HG03045 (cell line): ENCODE data around the gene EML1.

Experiments
- ATAC-seq: cut with Tn5 transposase; IDR thresholded peaks from one replicate; pipeline ENCODE4 v1.9.1; 2021; ENCODE audit warnings: mild to moderate bottlenecking, moderate library complexity; ENCODE audit not compliant: unreplicated experiment

The EML1 gene

GRCh38 chr14:99802301-99803105 lies 9.3 kb downstream of the EML1 start:
- no peak for ATAC-seq

GRCh38 chr14:99803106-99803775 lies 10.0 kb downstream of the EML1 start:
- ATAC-seq = no peak

DNA sequence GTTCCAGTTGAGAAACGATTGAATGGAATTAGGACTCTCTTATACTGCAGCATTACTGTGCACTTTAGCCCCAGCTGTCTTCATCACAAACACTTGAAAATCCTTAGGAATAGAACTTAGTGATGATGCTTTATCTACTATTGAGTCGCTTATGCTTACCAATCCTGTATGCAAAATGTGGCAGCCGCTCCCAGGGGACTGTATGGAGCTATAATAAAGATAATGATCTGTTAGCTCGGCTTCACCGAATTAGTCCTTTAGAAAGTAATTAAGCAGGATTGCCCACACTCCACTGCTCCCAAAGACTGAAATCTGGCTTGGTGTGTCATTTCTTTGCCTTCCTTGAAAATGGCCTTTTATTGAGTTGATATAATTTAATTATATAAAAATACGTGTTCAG lies 10.6 kb downstream of the EML1 start:
- ATAC-seq = no peak

- no peak for ATAC-seq
These were observed 12.7 kb downstream of the EML1 start for GRCh38 chr14:99805757-99806439.

- no peak for ATAC-seq
These were observed 13.6 kb downstream of the EML1 start for GRCh38 chr14:99806836-99807235.

DNA sequence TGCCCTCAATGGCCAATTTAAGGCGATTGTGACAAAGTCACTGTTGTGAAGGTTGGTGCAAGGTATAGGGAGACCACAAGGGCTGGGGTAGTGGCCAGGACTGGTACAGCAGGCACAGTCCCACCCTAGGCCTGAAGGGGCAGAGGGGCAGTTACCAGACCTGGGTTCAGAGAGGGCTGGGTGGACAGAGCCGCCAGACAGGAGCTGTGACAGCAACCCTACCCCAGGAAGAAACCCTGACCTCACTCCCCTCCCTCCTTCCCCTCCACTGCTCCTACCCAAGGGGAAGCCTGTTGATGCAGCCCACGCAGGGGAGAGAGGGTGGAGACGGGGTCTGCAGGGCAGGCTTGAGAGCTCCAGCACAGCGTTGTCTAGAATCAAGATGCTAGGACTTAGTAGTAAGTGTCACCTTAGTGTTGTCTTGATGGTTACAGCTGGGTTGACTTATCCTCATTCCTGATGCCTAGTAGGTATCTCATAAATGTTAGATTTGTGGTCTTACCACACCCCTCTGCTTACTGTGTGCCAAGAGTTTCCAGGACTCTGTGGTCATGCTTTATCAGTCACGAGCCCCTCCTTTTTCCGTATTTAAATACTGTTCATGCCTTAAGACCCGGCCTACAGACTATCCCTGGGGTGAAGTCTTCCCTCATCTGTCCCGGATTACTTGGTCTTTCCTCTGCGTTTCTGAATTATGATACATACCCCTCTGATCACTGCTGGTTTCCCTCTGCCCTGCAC lies 14.4 kb downstream of the EML1 start:
- ATAC-seq = no peak

GRCh38 chr14:99808154-99808505 lies 14.9 kb downstream of the EML1 start:
- no peak for ATAC-seq

DNA sequence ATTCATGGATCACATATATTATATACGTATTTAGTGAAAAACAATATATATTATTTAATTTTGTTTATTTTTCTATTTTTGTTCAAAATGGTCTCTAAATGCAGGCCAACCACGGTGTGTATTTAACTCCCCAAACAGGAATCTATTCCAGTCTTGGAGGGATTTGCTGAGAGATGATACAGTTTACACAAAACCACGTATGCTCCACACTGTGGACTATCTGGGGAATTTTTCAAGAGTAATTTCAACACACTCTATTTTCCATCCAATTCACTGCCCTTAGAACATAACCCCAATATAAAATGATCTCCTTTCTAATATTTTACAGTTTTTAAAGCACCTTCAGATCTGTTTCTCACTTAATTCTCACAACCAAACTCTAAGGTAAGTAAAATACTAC lies 15.3 kb downstream of the EML1 start:
- ATAC-seq = no peak

DNA sequence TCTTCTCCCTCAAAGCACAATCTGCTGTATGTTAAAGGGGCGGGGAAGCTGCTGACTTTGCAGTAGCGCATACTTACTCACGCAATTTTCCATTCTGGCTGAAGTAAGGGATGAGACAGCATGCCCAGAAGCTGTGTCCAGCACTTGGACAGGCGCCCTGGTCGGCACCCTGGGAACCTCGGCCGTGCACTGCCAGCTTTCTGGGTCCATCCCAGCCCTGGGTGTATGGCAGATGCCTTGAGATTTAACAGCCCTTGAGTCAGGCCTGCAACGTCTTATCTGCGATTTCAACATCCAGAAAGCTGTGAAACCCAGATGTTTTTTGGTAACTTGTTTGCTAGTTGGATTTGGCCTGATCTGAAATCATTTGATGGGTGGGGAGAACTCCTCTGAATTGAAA lies 16.1 kb downstream of the EML1 start:
- no peak for ATAC-seq

- ATAC-seq = no peak
These were observed 16.8 kb downstream of the EML1 start for GRCh38 chr14:99809859-99810558.

- ATAC-seq = no peak
These were observed 17.3 kb downstream of the EML1 start for GRCh38 chr14:99810559-99810874.

DNA sequence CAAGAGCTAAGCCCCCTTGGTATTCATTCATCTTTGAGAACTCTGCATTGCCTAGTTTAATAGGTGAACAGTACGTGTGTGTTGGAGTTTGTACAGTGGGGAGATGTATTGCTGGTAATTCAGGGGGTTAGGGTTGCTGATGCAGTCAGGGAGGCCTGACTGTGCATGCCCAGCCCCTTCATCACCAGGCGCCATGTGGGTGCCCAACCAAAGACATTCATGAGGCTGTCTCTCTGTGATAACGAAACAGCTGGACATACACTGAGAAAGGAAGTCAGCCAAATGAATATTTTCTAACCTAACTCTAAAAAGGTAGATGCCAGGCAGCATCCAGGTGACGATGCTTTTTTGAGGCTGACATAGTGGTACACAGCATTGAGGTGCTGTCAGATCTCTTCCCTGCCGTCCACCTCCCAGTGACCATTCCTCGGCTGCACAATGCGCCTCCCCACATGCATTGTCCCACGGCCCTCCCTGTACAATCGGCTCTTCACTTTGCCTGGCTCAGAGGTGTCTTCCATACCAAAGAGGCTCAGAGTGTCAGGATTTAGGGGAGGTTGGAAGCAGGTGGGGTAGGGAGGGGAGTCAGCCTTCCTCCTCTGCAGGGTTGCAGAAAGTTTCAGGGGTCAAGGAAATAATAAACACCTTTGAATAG lies 19.0 kb downstream of the EML1 start:
- no peak for ATAC-seq

DNA sequence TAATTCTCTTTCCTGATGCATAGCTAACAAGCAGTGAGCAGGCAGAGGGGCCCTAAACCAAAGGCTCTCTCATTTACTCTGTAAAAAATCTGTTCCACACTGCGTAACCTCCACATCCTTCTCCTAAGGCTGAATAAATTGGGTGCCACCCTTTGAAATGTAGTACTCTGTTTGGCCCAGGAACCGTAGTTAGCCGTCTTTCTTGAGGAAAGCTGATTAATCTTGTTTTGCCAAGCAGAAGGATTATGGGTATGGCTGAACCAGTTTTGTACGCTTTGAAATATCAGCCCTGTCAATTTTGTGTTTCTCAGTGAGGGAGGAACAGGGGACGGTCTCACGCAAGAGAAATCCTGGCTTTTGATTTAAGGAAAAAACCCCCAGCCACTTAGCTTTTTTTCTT lies 19.7 kb downstream of the EML1 start:
- no peak for ATAC-seq

DNA sequence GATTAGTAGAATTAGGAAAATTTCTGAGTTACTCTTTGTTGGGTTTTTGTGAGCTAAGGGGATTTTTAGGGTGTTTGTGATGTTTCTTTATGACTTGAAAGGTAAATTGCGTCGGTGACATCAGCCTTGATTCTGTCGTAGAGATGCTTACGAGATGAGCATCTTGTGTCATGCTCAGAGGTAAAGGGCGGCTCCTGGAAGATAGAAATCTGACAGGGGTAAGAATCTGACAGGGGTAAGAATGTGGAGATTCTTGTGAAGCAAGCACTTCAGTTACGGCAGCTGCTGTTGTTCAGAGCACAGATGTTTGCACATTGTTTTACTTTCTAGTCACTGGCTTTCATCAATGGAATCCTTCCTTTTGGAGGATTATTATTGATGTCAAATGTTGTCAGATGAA lies 22.5 kb downstream of the EML1 start:
- ATAC-seq = no peak

- ATAC-seq = no peak
These were observed 23.0 kb downstream of the EML1 start for GRCh38 chr14:99816217-99816616.

GRCh38 chr14:99816642-99817041 lies 23.4 kb downstream of the EML1 start:
- ATAC-seq = no peak

DNA sequence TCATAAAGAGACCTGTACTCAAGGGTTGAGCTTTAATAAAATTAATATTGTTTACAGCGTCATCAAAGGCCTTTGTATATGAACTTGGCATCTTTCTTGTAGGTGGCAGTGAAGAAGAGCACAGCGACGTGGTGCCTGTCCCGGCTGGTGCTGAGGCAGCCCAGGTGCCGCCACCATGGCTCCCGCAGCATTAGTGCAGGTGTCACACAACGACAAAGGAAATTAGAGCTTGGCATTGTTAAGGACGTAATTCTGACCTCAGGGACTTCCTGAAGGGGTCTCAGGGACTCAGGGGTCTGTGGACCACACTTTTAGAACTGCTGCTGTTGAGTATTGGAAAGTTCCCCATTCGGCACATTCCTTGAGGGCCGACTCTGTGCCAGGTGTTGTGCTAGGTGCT lies 24.1 kb downstream of the EML1 start:
- ATAC-seq = no peak

DNA sequence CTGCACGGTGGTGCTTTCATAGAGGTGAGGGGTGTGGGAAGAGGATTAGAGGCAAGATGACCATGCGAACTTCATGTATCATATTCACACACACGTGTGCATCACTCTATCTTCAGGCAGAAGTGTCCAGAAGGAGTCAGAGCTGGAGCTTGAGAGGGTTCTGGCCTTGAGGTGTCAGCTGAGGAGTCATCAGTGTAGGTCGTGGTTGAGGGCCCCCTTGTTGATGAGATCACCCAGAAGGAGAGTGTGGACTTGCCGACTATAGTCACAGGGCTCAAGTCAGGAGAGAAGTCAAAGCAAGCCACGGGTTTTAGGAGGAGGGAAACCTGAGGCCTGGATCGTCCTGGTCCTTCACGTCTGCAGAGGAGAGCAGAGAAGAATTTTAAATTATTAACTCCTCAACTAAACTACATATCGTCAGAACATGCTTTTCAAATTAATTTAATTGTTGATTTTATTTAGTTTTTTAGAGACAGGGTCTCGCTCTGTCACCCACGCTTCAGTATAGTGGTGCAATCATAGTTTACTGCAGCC lies 25.4 kb downstream of the EML1 start:
- ATAC-seq = no peak

DNA sequence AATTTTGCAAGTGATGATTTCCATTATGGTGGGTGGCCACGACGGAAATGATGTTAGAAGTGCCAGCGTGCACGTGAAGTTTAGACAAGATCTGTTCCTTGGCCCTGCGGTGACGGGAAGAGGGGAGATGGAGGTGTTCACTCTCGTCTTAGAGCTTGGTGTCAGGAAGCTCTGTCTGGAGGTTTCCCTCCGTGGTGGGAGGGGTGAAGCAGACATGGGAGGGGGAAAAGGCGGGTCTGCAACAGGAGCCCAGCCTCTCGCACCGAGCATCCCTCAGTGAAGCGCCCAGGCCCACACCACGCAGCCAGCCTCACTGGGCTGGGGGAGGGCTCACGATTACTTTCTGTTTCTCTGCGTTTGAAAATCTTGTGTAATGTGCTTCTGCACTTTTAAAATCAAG lies 26.3 kb downstream of the EML1 start:
- ATAC-seq = no peak

DNA sequence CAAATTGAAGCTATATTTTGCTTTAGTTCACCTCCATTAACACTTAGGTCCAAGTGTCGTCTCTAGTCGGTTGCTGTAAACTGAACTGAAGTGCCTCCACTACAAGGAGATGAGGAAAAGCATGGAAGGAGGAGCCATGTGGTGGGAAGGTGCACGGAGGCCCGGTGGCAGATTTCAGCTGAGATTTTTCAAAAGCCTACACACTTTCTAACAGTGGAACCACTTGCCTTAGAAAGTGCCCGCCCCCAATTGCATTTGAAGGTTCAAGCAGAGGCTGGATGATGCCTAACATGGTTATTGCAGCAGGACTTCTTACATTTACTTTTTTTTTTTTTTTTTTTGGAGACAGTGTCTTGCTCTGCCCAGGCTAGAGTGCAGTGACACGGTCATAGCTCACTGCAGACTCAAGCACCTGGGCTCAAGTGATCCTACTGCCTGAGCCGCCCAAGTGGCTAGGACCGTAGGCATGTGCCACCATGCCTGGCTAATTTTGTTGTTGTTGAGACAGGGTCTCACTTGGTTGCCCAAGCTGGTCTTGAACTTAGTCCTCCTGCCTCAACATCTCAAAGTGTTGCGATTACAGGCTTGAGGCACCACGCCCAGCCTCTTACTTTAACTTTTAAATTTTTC lies 27.6 kb downstream of the EML1 start:
- no peak for ATAC-seq
